HUES48 (cell line): Measurements from ENCODE around the gene OR13G1.

Experiments used
- H3K27ac ChIP-seq: one replicate; pipeline ENCODE4 v1.7.0; 2013; ENCODE audit warnings: low read depth, low read length, inconsistent platforms
- H3K27me3 ChIP-seq: 2 replicates; pipeline ENCODE4 v1.6.1; 2013; ENCODE audit warnings: mild to moderate bottlenecking, low read length; ENCODE audit not compliant: control insufficient read depth, insufficient read depth
- H3K36me3 ChIP-seq: 2 replicates; pipeline ENCODE4 v1.6.1; 2013; ENCODE audit warnings: low read length; ENCODE audit not compliant: control insufficient read depth, insufficient read depth
- H3K4me1 ChIP-seq: 2 replicates; pipeline ENCODE4 v1.6.1; 2013; ENCODE audit warnings: mild to moderate bottlenecking, low read length; ENCODE audit not compliant: control insufficient read depth, insufficient read depth
- H3K4me3 ChIP-seq: 2 replicates; pipeline ENCODE4 v1.5.1; 2013; ENCODE audit warnings: mild to moderate bottlenecking, low read depth, low read length
- H3K9ac ChIP-seq: 2 replicates; pipeline ENCODE4 v1.6.1; 2013; ENCODE audit warnings: mild to moderate bottlenecking, low read depth, low read length, moderate library complexity
- H3K9me3 ChIP-seq: 2 replicates; pipeline ENCODE4 v1.6.1; 2013; ENCODE audit warnings: low read length; ENCODE audit not compliant: control insufficient read depth, insufficient read depth

OR13G1 gene

DNA sequence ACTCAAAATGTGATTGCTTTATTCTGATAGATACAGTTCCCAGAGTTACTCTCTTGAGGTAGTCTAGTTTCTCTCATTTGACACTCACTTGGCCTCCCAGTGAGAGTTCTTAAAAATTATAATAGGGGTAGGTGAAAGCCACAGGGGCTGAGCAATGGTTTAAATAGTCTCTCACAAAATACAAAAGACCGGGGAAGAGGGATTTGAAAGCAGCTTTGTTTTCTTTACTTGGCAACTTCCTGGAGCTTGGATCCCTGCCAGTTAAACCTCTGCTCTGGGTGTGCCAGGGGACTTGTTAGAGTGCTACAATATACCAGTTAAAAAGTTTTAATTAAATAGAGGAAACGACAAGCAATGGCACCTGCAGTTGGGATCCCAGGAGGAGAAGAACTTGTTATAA lies 31.7 kb downstream of the OR13G1 start:
- H3K27me3 ChIP-seq: peaks cover 20% of the 10 kb centered on the region
- no peak overlapping the region for H3K9ac ChIP-seq
- H3K4me3 ChIP-seq: peak overlapping the region; percentile 24
- H3K9me3 ChIP-seq: no peaks in the 10 kb centered on the region
- H3K27ac ChIP-seq: peak overlapping the region; percentile 89
- H3K36me3 ChIP-seq: no peaks in the 10 kb centered on the region
- H3K4me1 ChIP-seq: peaks cover 25% of the 10 kb centered on the region

DNA sequence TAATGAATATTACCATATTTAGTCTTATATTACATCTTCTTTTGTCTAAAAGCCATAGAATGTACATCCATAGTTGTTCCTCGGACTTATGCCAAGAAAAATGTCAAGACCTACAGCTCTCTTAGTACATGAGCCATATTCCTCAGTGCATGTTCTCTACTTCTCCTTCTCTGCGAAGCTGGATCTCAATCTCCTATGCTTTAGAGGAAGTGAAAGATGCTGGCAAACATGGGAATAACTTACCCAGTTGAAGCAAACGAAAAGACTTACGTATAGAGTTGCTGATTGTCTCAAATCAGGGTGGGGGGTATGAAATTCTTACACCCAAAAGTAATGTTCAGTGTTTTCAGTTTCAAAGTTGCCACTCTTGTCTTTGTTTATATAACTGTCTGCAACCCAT lies 32.7 kb downstream of the OR13G1 start:
- Histone ChIP-seq H3K9me3 (no peaks in the 10 kb centered on the region), H3K4me3 (no peak overlapping the region), H3K36me3 (no peaks in the 10 kb centered on the region), H3K4me1 (peaks cover 25% of the 10 kb centered on the region), H3K27ac (peak overlapping the region; percentile 76), H3K9ac (no peak overlapping the region), H3K27me3 (peaks cover 20% of the 10 kb centered on the region)

- H3K4me1 ChIP-seq: peaks cover 25% of the 10 kb centered on the region
- no peak overlapping the region for H3K9ac ChIP-seq
- peaks cover 31% of the 10 kb centered on the region for H3K27me3 ChIP-seq
- H3K36me3 ChIP-seq: no peaks in the 10 kb centered on the region
- no peak overlapping the region for H3K27ac ChIP-seq
- H3K4me3 ChIP-seq: no peak overlapping the region
- no peaks in the 10 kb centered on the region for H3K9me3 ChIP-seq
Measured at GRCh38 chr1:247642742-247643141, 36.8 kb downstream of the OR13G1 start.

DNA sequence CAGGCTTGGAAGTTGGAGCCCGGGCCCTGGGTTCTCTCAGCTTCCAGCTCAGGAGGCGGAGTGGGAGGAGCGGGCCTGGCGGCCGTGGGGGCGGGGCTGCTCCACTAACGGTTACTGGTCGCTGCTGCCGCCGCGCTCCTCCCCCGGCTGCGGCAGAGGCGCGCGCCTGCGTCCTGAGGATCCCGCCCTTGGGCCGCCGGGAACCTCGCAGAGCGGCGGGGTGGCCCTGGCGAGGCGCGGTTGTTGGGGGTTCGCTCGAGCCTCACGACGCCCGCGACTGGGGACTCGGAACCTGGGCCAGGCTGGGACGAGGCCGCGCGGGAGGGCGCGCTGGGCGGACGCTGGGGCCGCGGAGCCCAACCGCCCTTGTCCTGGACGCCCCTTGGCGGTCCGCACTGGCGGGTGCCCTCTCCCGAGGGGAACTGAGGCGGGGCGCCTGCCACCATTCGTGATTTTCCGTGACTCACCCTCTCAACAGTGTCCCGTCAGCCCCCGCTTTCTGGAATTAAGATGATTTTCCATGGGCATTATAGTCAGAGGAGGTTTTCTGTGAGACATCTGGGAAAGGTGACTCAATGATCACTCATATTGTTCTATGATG lies 40.1 kb downstream of the OR13G1 start:
- no peak overlapping the region for H3K27ac ChIP-seq
- peak overlapping the region; percentile 59 for H3K4me3 ChIP-seq
- no peak overlapping the region for H3K9ac ChIP-seq
- H3K36me3 ChIP-seq: no peaks in the 10 kb centered on the region
- peaks cover 10% of the 10 kb centered on the region for H3K4me1 ChIP-seq
- peaks cover 21% of the 10 kb centered on the region for H3K27me3 ChIP-seq
- H3K9me3 ChIP-seq: 0 out of 2 replicates have a peak, but pooled peaks cover 3% of the 10 kb centered on the region

DNA sequence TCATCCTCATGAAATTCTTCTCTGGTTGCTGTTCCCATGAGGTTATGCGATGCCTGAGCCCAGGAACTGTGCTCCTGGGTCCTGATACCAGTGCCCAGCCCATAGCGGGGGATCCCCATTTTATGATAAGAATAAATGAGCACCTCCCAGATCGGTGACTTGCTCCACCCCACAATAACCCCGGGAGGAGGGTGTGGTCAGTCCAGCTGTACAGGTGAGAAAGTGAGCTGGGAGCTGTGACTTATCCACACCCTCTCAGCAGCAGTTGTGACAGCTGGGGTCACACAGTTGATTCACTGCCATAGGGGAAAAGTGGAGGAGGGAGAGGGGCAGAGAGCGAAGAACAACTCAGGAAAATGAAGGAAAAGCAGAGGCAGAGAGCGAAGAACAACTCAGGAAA lies 40.8 kb downstream of the OR13G1 start:
- no peak overlapping the region for H3K27ac ChIP-seq
- H3K27me3 ChIP-seq: peaks cover 21% of the 10 kb centered on the region
- H3K4me3 ChIP-seq: peak overlapping the region; percentile 59
- H3K9me3 ChIP-seq: 0 out of 2 replicates have a peak, but pooled peaks cover 3% of the 10 kb centered on the region
- no peak overlapping the region for H3K9ac ChIP-seq
- H3K36me3 ChIP-seq: no peaks in the 10 kb centered on the region
- peaks cover 10% of the 10 kb centered on the region for H3K4me1 ChIP-seq

DNA sequence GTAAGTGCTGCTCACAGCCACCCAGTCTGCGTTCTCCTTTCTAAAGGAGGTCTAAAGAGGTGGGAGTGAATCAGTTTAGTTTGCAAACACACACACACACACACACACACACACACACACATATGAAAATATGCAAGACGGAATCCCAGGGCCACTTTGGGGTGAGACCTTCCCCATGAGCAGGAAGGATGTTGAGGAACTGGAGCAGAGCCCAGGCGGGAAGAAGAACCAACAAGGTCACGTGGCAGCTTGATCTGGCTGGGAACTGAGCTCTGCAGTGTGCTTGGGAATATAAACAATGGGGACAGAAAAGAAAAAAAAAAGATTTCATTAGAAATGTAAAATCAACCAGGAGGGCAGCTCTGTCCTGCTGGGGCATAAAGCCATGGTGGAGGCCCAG lies 41.5 kb downstream of the OR13G1 start:
- Histone ChIP-seq H3K9ac (no peak overlapping the region), H3K27ac (no peak overlapping the region), H3K4me3 (no peak overlapping the region), H3K27me3 (peaks cover 21% of the 10 kb centered on the region), H3K36me3 (no peaks in the 10 kb centered on the region), H3K9me3 (0 out of 2 replicates have a peak, but pooled peaks cover 3% of the 10 kb centered on the region), H3K4me1 (peaks cover 10% of the 10 kb centered on the region)

- H3K4me3 ChIP-seq: no peak overlapping the region
- no peaks in the 10 kb centered on the region for H3K4me1 ChIP-seq
- no peak overlapping the region for H3K9ac ChIP-seq
- no peaks in the 10 kb centered on the region for H3K9me3 ChIP-seq
- no peaks in the 10 kb centered on the region for H3K27me3 ChIP-seq
- no peak overlapping the region for H3K27ac ChIP-seq
- H3K36me3 ChIP-seq: no peaks in the 10 kb centered on the region
Measured at GRCh38 chr1:247627951-247628350, 51.6 kb downstream of the OR13G1 start.
